NCI-H82 (cell line): ENCODE measurements around the gene TAOK1.
A peak's percentile ranks its signal among the peaks of the same experiment; 100 is the strongest.

Experiments used
- DNase-seq: peaks from one replicate; lab custom pipeline; 2025; lab: John Stamatoyannopoulos, UW

TAOK1 gene

DNA sequence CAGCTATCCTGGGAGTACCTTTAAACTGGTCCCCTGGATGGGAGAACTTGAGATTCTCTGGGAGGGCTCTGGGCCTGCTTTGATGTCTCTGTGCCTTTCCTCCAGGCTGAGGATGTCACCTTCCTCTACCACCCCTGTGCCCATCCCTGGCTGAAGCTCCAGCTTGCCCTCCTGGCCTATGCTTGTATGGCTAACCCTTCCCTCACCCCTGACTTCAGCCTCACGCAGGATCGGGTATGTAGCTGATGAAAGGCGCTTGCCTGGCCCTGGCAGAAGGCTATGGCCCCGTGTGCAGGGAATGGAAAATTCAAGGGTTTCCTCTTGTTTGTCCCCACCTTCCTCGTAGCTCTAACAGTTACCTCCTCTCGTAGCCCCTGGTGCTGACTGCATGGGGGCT lies 181.3 kb downstream of the TAOK1 start:
- no peak for DNase-seq

DNA sequence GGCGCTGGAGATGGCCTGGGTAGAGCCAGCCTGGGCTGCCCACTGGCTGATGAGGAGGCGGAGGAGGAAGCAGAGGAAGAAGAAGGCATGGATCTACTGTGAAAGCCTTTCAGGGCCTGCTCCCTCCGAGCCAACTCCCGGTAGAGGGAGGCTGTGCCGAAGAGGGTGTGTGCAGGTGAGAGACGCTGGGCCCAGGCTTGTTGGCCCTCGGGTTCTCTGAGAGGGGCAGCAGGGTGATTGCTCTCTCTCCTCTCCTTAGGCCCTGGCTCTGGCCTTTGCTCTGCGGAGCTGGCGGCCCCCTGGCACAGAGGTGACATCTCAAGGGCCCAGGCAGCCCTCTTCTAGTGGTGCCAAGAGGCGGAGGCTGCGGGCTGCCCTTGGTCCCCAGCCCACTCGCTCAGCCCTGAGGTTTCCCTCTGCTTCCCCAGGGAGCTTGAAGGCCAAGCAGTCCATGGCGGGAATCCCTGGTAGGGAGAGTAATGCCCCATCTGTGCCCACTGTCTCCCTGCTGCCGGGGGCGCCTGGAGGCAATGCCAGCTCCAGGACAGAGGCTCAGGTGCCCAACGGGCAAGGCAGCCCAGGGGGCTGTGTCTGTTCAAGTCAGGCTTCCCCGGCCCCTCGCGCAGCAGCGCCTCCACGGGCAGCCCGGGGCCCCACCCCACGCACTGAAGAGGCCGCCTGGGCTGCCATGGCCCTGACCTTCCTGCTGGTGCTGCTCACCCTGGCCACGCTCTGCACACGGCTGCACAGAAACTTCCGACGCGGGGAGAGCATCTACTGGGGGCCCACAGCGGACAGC lies 181.9 kb downstream of the TAOK1 start:
- no peak for DNase-seq

DNA sequence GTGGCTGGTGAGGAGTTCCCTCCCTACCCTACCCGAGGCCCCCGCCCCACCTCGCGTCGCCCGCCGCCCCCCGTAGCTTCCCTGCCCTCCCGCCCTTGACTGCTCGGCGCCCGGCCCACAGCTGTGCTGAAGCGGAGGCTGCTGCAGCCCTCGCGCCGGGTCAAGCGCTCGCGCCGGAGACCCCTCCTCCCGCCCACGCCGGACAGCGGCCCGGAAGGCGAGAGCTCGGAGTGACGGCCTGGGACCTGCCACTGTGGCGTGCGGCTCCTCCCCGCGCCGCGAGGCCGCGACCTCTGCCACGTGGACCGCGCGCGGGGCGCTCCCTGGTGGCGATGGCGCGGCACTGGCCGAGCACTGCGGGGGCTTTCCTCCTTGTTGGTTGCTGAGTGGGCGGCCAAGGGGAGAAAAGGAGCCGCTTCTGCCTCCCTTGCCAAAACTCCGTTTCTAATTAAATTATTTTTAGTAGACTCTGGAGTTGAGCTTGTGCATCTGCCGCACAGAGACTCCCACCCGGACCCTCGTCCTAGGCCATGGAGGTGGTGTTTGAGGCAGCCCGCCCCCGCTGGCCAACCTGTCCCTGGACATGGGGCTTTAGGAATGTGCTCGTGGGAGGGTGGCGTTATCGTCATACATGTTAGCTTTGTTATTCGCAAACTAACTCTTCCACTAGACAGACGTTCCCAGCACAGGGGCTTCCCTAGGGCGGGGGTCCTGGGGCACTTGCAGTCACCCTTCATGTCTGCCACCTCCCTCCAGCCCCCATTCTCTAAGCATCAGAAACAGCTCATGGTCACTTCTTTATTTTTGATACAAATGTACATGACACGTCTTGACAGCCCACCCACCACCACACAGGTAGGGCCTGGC lies 182.8 kb downstream of the TAOK1 start:
- peak; percentile 61 for DNase-seq

DNA sequence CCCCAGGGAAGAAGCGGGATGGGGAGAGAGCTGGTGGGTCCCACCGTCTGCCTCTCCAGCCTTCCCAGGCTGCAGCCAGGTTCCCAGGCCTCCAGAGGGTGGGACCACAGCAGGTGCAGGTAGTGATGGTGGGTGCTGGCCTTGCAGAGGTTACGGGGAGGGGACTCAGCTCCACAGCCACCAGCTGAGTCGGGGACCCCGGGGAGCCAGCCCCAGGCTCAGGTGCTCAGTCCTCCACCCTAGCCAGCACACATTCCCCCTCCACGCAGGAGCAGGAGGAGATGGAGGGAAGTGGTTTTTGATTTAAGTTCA lies 183.4 kb downstream of the TAOK1 start:
- DNase-seq: no peak

DNA sequence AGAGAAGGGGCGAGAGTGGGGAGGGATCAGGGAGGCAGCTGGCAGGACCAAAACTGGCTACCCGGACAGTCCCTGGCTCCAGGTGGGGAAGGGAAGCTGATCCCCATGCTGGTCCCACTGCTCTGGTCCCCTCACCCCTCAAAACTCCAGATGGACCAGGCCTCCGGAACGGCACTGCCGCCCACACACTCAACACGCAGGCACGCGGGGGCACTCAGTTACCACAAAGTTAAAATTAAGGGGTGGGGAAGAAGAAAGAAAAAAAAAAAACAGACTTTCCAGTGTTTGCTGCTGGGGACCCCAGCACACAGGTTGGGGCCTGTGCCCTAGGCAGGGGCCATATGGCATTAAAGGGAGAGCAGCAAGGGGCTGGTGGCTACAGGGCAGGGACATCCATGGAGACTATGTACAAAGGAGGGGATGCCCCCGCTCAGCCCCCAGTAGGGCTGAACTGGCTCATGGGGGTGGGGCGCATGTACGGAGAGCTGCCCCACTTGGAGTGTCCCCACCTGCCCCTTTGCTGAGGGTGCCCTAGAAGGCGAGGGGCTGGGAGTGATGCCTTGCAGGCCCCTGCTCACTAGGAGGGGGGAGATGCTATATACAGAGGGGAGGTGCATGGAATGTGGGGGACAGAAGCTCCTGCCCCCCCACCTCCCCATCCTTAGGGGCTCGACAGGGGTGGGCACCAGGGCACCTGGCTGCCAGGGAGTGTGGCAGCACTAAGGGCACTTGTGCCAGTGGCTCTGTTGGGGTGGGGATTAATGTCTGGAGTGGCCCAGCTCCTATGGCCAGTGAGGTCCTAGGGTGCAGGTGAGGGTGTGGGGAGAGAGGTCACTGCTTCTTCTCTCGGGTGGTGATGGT lies 183.9 kb downstream of the TAOK1 start:
- no peak for DNase-seq

DNA sequence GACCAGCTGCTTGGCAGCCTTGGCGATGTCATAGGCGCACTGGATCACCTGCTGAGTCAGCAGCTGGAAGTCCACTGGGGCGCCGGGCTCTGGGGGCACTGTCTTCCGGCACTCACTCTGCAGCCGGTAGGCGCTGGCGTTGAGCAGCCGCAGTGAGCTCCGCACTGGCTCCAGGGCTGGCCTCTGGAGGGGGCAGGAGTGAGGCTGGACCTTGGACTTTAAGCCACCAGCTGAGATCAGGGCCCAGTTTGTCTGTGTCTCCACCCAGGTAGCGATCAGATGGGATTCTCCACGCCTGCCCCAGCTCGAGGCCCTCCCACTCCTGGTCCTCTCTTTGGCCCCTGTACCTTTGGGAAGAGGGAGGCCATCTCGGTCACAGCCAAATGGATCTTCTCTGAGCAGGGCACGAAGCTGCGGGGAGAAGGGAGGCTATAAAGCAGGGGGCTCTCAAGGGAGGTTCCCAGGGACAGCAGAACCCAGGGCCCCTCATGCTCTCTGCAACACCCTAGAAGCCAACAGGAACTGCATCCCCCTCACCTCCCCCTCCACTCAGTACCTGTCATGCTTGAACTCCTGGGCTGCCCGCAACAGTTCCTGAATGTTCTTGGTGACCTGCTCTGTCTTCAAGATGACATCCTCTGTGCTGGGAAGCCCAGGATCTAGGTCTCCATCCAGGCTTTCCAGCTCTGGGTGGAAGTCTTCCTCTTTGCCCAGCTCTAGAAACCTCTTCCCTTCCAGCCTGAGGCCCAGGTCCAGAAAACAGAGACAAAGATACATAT lies 184.8 kb downstream of the TAOK1 start:
- no peak for DNase-seq

DNA sequence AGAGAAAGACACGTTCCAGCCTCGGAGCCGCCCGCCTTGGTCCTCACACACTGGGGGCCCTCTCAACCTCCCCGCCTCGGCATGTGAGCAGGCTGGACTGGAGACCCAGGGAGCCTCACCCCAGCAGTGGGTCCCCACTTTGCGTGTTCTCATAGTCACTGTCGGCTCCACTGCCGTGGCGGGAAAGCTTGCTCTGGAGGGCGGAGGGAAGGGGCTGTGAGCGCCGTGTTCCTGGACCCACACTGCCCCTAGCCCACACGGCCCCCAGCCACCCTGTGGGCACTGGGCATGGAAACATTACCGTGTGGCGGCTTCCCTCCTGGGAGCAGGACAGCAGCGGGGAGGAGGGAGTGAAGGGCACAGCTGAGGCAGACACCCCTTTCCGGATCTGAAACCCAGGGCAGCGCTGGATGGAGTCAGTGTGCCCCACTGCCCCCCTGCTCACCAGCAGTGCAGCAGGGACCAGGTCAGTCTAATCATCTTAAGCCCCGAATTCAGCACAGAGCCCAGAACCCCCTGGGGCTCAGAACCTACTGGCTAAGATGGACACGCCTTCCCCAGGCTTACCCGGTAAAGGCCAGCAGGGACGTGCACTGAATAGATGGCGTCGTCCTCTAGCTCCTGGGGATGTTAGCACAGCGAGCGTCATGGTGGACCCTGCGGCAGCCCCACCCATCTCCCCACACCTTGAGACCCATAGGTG lies 185.5 kb downstream of the TAOK1 start:
- no peak for DNase-seq

DNA sequence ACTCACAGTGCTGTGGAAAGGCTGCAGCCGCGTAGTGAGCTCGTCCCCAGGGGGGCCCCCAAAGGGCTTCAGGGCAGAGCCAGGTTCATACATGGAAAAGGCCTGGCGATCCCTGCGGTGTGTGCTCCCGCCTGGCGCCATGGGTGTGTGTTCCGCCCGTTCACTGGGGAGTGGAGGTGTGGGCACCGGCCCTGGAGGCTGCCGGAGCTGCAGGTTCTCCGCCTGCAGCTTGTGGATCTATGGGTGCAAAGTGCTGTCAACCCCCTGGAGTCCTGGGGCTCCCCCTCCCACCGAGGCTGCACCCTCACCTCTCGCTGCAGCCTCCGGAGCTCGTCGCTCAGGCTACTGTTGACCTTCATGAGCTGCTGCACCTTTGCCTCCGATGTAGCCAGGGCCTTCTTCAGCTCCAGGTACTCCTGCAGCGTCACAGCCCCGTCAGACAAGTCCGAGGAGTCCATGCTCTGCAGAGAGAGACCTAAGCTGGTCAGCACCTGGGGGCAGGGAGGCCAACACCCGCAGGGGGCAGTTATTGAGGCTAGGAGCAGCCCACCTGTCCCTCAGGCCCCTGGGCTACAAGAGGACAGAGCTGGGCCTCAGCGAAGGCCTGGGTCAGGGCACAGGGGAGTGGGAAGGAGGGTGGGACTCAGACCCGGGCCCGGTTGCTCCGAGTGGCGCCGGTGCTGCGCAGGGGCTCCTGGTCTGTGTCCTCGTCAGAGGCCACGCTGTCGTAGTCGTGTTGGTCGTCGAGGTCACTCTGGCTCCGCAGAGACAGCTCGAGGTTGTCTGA lies 186.2 kb downstream of the TAOK1 start:
- no peak for DNase-seq

DNA sequence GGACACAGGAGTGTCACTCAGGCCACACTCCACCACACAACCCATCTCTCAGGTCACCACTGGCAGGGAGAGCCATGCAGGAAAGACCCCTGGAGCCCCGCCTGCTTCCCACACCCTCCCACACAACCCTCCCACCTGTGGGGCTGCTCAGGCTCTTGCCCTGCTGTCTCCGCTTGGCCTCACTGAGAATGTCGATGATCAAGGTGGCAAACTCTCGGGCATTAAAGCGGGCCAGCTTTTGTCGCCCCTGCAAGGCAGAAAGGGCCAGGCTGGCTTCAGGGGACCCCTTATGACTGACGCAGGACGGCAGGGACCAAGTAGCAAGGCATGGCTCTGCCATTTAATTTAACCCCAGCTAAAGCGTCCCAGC lies 186.8 kb downstream of the TAOK1 start:
- DNase-seq: no peak

DNA sequence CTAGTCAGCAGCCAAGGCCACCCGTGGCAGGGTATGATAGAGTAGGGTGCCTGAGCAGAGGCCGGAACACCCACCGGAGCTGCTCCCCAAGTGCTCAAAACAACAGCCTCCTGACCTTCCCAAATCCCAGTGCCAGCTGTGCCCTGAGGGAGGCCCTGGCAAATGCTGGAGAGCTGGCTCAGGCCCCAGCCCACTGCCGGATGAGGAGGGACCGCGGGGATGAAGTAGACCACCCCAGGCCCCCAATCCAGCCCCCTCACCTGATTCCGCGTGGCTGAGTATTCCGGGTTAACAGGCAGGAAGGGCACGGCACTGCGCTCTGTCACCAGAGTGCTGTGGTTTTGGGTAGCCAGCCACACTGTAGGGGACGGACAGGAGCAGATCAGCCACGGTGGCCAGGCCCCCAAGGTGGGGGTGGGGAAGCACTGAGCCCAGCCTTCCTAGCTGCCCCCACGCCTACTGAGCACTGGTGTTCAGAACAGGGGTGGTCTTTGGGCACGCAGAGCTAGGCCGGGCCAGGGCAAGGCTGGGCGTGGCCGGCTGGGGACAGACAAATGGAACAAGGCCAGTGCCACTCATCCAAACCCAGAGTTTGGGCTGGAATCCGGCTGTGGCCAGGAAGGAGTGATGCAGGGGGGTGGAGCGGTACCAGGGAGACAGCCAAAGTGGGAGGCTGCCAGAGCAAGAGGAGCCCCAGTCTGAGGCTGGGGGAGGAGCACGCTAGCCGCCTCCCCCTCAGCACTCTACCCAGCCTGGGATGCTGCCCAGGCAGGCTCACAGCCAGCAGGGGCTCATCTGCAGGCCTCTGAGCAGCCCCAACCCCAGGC lies 187.4 kb downstream of the TAOK1 start:
- no peak for DNase-seq

DNA sequence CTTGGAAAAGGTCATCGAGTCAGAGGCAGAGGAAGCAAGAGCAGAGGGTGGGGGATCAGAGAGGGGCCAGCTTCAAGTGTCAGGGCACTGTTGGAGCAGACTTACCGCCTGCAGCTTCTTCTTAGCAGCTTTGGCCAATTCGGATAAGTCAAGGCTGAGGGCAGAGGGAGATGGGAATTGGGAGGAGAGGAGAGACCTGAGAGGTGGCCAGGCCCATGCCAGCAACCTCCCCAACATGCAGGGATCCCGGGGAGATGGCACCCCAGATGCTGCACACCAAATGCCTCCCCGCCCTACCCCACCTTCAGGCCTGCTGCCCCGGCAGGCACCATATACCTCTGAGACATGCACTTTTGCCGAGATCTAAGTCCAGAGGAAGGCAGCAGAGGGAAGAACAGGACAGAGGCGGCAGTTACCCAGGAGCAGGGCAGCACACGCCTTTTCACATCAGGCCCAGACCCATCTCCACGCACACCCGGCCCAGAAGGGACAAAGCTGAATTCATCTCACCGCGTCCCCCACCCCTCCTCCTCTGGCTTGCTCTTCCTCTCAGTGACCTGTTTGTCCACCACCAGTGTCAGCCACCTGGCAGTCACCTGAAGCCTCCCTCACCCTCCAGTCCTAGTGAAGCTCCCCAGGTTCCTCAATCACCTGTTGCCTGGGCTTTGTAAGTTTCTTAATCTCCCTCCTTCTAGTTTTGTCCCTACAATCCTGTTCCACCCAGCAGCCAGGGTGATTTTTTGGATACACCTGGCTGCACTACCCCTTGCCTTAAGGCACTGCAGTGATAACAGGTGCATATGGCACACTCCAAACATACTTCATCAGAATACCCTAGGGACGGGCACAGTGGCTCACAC lies 188.7 kb downstream of the TAOK1 start:
- DNase-seq: no peak

DNA sequence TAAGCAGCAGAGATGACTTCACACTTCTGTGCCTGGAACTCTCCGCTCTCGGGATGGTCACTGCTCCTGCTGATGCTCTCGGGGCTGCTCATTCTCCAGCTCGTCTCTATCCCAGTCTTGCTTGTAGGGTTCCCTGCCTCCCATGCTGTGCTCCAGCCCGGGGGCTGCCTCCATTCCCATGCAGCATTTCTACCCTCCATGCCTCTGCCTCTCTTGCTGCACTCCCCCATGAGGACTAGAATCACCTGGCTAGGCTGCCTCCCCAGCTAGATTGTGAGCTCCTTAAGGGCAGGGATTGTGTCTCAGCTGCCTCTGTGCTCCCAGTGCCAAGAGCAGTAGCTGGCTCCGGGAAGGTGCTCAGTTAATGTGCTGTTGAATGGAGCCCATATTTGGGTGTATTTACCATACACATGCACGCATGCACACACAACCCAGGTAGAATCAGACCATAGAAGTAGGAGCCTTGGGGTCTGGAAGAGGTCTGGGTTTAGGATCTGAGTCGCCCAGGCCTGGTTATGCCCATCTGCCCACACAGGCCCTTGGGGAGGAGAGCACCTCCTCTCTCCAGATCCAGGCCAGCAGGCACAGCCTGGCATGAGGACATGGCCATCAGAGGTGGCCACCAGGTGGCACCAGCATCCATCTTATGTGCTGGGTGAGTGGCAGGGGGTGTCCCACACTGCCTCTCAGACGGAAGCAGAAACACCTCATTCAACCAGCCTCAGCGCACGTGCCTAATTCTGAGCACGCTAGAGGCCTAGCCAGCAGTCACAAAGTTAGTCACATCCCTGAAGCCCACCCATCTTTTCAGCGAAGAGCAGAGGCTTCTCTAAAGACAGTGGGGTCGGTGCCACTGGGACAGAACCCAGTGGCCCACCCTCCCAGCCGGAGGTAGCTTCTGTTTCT lies 190.0 kb downstream of the TAOK1 start:
- DNase-seq: peak; percentile 93

DNA sequence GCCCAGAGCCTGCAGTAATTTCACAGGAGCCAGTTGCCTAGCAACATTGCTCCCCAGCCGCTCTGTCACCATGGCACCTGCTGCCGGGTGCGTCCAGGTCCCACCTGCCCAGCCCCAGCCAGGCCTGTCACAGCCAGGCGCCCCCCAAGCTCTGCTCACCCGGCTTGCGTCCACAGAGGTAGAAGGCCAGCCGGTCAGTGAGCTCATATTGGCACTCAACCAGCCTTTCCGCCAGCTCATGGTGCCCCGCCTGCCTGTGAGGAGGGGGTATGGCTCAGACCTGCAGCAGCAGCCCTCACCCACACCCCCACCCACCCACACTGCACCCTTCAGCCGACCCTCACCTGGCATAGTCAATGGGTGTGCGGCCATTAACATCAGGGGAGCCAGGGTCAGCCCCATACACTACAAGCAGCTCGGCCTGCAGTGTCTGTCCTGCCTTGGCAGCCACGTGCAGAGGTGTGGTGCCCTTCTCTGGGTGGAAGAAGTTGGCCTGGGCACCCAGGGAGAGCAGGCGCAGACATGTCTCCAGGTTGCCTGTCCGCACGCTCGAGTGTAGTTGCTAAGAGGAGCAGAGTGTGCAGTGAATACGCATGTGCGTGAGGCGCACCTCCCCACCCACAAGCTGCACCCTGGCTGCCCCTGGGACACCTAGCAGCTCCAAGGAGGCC lies 191.6 kb downstream of the TAOK1 start:
- no peak for DNase-seq

DNA sequence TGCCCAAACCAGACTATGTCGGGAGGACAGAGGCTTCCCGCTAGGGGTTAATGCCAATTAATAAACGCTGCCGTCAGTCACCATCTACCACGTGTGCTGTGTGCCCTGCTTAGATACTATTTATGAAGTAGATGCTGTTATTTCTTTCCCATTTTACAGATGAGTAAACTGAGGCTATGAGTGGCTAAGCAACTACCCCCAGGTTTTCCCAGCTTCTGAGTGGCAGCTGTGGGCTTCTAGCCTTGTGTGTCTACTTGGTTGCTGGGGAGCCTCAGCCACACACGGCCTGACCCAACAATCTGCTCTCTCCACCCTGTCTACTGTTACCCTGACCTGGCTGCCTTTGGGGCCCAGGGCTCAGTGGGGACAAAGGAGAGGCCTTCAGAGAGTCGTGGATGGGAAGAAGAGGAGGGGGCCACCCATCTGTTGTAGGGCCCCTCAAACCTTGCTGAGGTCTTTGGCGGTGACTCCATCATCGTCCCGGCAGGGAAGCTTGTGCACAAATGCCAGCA lies 192.1 kb downstream of the TAOK1 start:
- DNase-seq: no peak

DNA sequence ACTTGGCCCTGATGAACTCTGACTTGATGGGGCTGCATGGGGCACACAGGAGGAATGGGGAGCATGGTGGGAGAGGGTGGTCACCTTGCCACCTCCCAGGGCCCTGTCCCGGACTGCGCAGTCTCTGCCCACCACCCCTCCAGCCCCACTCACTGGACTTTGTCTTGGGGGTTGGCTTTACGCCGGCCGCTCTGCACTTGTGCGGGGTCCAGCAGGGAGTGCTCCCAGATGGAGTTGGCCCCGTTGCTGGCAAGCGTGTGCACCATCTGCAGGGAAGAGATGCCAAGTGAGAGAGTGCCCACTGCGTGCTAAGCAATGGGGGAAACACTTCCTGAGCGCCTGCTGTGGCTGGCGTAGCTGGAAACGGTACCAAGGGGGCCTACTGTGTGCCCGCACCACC lies 192.6 kb downstream of the TAOK1 start:
- DNase-seq: no peak
